HG03354 (cell line): ENCODE data around the gene PIP5K1B.

Source experiments
- ATAC-seq: cut with Tn5 transposase; IDR thresholded peaks from one replicate; pipeline ENCODE4 v1.9.1; 2021; ENCODE audit warnings: mild to moderate bottlenecking; ENCODE audit not compliant: unreplicated experiment, poor library complexity, severe bottlenecking

PIP5K1B gene

GRCh38 chr9:68933434-68934328, 228.6 kb downstream of the PIP5K1B start:
- ATAC-seq: peak; percentile 97

- no peak for ATAC-seq
Measured at GRCh38 chr9:68934329-68934644, 229.2 kb downstream of the PIP5K1B start.

- no peak for ATAC-seq
Measured at GRCh38 chr9:68940573-68940972, 235.5 kb downstream of the PIP5K1B start.

- no peak for ATAC-seq
Measured at GRCh38 chr9:68941780-68942459, 236.9 kb downstream of the PIP5K1B start.

DNA sequence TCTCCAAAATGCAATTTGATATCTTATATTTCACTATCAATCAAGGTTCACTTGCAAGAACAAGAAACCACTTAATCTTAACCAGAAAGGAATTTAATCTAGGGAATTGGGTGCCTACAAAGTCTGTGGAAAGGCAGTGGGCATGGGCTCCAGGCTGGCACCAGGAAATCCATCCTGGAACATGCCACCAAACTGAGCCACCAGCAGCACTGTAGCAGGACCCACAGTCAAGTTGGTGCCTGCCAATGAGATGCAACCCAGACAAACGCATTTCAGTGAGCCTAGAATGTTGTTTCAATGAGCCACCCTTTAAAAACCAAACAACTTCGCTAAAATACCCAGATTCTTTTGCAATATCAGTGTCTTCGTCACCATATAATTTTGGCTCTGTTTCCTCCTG, 237.8 kb downstream of the PIP5K1B start:
- no peak for ATAC-seq

- ATAC-seq: no peak
Measured at GRCh38 chr9:68947015-68947414, 242.0 kb downstream of the PIP5K1B start.

DNA sequence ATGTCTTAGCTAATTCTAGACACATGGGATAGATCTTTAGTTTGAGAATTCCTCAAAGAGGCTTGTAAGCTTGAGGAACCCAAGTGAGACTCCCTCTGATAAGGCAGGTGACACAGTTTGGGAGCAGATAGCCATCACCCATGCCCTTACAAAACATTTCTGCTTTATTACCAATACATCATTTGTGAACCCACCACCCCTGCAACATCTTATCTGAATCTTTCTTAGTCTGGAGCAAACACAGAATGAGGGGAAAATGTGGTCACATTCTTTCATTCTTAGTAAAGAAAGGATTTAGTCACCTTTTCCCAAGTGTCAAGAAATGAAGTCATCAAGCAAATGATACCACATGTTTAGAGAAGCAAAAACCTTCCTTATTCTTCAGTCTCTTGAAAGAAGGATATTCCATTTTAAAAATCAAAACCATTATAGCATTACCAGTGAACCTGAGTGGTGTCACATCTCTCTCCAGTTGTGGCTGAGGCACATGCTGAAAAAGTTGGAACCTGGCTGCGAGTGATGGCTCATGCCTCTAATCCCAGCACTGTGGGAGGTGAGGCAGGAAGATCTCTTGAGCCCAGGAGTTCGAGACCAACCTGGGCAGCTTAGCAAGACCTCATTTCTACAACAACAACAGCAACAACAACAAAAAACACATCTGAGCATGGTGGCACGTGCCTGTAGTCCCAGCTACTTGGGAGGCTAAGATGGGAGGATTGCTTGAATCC, 243.0 kb downstream of the PIP5K1B start:
- no peak for ATAC-seq

GRCh38 chr9:68949271-68950000, 244.4 kb downstream of the PIP5K1B start:
- peak; percentile 62 for ATAC-seq

DNA sequence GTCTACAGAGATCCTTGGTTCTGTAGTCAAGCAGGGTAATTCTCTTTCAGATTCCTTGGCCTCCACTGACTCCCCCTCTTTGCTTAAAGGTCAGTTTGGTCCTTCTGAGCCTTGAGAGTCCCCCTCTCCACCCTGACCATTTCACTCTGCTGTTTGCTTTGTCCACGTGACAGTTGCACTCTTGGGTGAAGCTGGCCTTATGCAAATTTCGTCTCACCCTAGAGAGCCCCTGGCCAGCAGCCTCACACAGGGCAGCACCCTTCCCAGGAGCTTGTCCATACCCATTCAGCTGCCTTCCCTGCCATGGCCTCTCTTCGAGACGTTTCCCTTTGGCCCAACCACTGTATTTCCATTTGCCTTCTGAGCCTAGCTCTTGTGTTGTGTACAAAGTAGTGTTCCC, 245.1 kb downstream of the PIP5K1B start:
- no peak for ATAC-seq

GRCh38 chr9:68950689-68951088, 245.6 kb downstream of the PIP5K1B start:
- ATAC-seq: no peak

GRCh38 chr9:68951879-68952659, 247.0 kb downstream of the PIP5K1B start:
- peak; percentile 51 for ATAC-seq

GRCh38 chr9:68953771-68954170, 248.7 kb downstream of the PIP5K1B start:
- no peak for ATAC-seq

- ATAC-seq: no peak
Measured at GRCh38 chr9:68955330-68955729, 250.3 kb downstream of the PIP5K1B start.

GRCh38 chr9:68957479-68957878, 252.4 kb downstream of the PIP5K1B start:
- no peak for ATAC-seq

- ATAC-seq: peak; percentile 77
Measured at GRCh38 chr9:68961587-68961986, 256.5 kb downstream of the PIP5K1B start.

DNA sequence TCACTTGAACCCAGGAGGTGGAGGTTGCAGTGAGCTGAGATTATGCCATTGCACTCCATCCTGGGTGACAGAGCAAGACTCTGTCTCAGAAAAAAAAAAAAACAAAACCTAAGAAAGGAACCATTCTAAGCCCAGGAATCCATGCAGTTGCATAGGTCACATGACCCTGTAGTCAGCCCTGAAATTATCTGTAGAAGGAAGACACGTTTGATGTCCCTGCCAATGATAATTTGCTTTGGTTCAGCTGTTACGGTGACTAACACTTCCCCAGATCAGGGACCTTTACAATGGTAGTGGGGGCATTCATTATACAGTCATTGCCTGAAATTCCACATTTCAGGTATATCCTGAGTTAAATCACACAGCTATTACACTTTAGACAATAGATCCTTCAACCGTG, 258.4 kb downstream of the PIP5K1B start:
- ATAC-seq: no peak

GRCh38 chr9:68964102-68964541, 259.1 kb downstream of the PIP5K1B start:
- no peak for ATAC-seq

DNA sequence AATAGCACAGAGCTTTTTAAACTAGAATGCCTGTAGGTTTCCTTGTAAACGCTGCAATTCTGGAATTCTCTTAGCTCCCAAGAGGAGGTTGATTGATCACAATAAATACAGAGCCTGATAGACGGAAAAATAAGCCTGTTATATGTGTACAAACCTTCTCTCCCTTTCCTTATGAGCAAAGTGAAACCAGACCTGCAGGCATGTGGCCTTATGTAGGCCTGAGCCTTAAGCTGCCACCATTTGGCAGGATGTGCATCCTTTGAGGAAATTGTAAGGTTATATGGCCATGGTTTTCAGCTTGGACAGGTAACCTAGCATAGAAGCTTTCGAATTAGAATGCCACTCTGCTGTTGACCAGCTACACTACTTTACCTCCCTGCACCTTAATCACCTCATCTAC, 259.7 kb downstream of the PIP5K1B start:
- ATAC-seq: no peak

- ATAC-seq: peak; percentile 73
Measured at GRCh38 chr9:68966496-68966944, 261.5 kb downstream of the PIP5K1B start.
